ENCODE measurements around the gene TBC1D17.

The TBC1D17 gene

GRCh38 chr19:49879243-49879963, 1.9 kb downstream of the TBC1D17 start:
- DNase-seq = no peak

- no peak for DNase-seq
Measured at GRCh38 chr19:49880162-49880869, 2.8 kb downstream of the TBC1D17 start.

- no peak for DNase-seq
Measured at GRCh38 chr19:49881186-49881585, 3.7 kb downstream of the TBC1D17 start.

- DNase-seq = no peak
Measured at GRCh38 chr19:49881672-49882394, 4.3 kb downstream of the TBC1D17 start.

- DNase-seq = no peak
Measured at GRCh38 chr19:49882643-49883042, 5.1 kb downstream of the TBC1D17 start.

- no peak for DNase-seq
Measured at GRCh38 chr19:49883094-49883493, 5.6 kb downstream of the TBC1D17 start.

- DNase-seq = no peak
Measured at GRCh38 chr19:49884109-49884508, 6.6 kb downstream of the TBC1D17 start.

- DNase-seq = no peak
Measured at GRCh38 chr19:49884760-49885159, 7.3 kb downstream of the TBC1D17 start.

- no peak for DNase-seq
Measured at GRCh38 chr19:49887037-49887664, 9.6 kb downstream of the TBC1D17 start.

GRCh38 chr19:49887665-49888509, 10.4 kb downstream of the TBC1D17 start:
- DNase-seq = no peak

- no peak for DNase-seq
Measured at GRCh38 chr19:49888510-49888824, 11.0 kb downstream of the TBC1D17 start.

- DNase-seq = no peak
Measured at GRCh38 chr19:49889038-49889686, 11.7 kb downstream of the TBC1D17 start.

GRCh38 chr19:49889687-49890348, 12.3 kb downstream of the TBC1D17 start:
- no peak for DNase-seq

- no peak for DNase-seq
Measured at GRCh38 chr19:49890349-49891311, 13.1 kb downstream of the TBC1D17 start.

GRCh38 chr19:49891393-49891792, 13.9 kb downstream of the TBC1D17 start:
- no peak for DNase-seq

- no peak for DNase-seq
Measured at GRCh38 chr19:49892716-49893115, 15.2 kb downstream of the TBC1D17 start.

- no peak for DNase-seq
Measured at GRCh38 chr19:49894011-49894664, 16.6 kb downstream of the TBC1D17 start.

- DNase-seq = no peak
Measured at GRCh38 chr19:49894879-49895565, 17.5 kb downstream of the TBC1D17 start.
